Activated CD4-positive, alpha-beta T cell treated with anti-CD3 and anti-CD28 coated beads, Interleukin-2, amount 10 ng/mL, durations not matched to agents 24 days and 14 days (primary cell): ENCODE results near the gene MLST8. TPM values are rescaled to one million over a fixed set of nuclear protein-coding genes. Genes with fewer than 3 reads are reported as not detected.
A peak's percentile ranks its signal among the peaks of the same experiment; 100 is the strongest.
"Not testable (repeated sequence)": the region's sequence is repeated elsewhere in the genome, so short reads cannot be mapped to it uniquely, and the experiment has no call there.

Experiments used
- DNase-seq: peaks from one replicate; pipeline ENCODE4 v3.0.0; 2022
- H3K27ac Mint-ChIP-seq: one replicate; pipeline ENCODE4 v1.8.0; 2022; ENCODE audit warnings: mild to moderate bottlenecking, mixed read lengths
- H3K27me3 Mint-ChIP-seq: one replicate; pipeline ENCODE4 v1.8.0; 2022; ENCODE audit warnings: mixed read lengths
- H3K36me3 Mint-ChIP-seq: one replicate; pipeline ENCODE4 v1.8.0; 2022; ENCODE audit warnings: low read depth, mild to moderate bottlenecking, mixed read lengths
- H3K4me1 Mint-ChIP-seq: one replicate; pipeline ENCODE4 v1.8.0; 2021; ENCODE audit warnings: mixed read lengths
- H3K4me3 Mint-ChIP-seq: one replicate; pipeline ENCODE4 v1.8.0; 2022; ENCODE audit warnings: mild to moderate bottlenecking, moderate library complexity, mixed read lengths
- H3K9me3 Mint-ChIP-seq: one replicate; pipeline ENCODE4 v1.8.0; 2021; ENCODE audit warnings: mixed read lengths
- intact Hi-C: fragments of 100-400 bp; cut with micrococcal nuclease; formaldehyde crosslinking; loops from one replicate; pipeline ENCODE4 v1.15.1; 2023
- total RNA-seq: library from RNA; stranded (reverse); gene quantifications from 2 replicates; pipeline ENCODE4 v1.2.3, GENCODE V29; 2022

The MLST8 gene
- total RNA-seq, 1 donor from 2014 or later, result 65.2 TPM

DNA sequence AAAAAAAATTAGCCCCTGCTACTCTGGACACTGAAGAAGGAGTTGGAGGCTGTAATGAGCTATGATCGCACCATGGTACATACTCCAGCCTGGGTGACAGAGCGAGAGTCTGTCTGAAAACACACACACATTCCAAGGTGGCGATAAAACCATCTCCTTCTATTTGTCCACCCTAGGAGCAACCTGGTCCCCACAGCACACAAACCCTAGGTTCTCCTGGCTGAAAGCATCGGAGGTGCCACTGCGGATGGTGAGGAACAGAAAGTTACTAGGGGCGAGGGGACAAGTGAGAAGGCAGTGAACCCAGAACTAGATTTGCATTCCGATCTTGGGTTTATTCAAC is 47.5 kb downstream of the MLST8 start:
- H3K27me3 Mint-ChIP-seq, result no peaks in the 10 kb centered on the region
- no peaks in the 10 kb centered on the region for H3K9me3 Mint-ChIP-seq
- no peak for DNase-seq
- intact Hi-C loops, result loop anchor here (5.0 to 10.0 kb wide), 3 partner anchors 95 to 282 kb away; partner anchors contain the start of genes CEMP1, PDPK1, TRAF7 and ZNF598
- H3K4me3 Mint-ChIP-seq, result no peak overlapping the region
- peak overlapping the region; percentile 48 for H3K27ac Mint-ChIP-seq
- peaks cover 9% of the 10 kb centered on the region for H3K4me1 Mint-ChIP-seq
- H3K36me3 Mint-ChIP-seq, result peaks cover 48% of the 10 kb centered on the region

DNA sequence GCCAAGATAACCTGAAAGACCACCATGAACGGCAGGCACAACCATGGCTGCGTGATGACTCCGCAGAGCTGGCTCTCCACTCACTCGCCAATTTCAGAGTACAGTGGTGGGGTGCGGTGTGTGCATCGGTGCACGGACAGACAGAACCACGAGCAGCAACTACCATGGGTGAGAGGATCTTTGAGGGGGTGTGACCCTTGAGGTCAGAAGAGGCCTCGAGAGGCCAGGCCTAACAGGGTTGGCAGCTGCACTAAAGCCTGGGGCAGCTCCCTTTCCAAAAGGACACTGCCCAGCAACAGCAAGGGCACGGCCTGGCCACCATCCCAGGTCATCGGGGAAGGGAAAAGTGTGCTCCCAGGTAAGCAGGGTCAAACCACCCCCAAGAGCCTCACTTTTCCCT is 48.0 kb downstream of the MLST8 start:
- H3K27me3 Mint-ChIP-seq, result no peaks in the 10 kb centered on the region
- DNase-seq, result no peak
- peaks cover 9% of the 10 kb centered on the region for H3K4me1 Mint-ChIP-seq
- intact Hi-C loops, result loop anchor here (5.0 to 10.0 kb wide), 3 partner anchors 96 to 282 kb away; partner anchors contain the start of genes CEMP1, PDPK1, TRAF7 and ZNF598
- peaks cover 53% of the 10 kb centered on the region for H3K36me3 Mint-ChIP-seq
- H3K4me3 Mint-ChIP-seq, result no peak overlapping the region
- H3K27ac Mint-ChIP-seq, result peak overlapping the region; percentile 48
- no peaks in the 10 kb centered on the region for H3K9me3 Mint-ChIP-seq

DNA sequence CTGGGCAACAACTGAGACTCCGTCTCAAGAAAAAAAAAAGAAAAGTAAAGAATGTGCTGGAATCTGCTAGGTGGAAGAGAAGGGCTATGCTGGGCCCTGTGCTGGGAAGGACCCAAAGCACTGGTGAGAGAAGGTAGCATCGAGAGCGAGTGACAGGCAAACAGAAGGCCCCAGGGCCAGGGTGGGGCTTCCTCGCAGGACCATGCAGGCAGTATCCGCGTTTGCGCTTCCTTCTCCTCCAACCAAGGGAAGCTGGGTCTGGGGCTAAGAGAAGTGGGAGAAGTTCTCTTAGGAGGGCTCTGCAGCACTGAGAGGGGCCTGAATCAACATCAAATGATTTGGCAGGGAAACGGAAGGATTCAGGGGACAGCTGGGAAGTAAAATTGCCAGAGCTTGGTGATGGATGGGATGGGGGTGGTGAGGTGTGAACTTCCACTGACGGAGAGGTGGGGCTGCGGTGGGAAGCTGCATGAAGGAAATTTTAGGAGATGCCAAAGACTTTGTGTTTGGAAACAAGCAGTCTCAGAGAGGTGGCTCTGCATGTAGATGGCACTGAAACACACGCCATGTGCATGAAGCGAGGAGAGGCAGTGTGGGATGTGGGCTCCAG is 51.4 kb downstream of the MLST8 start:
- no peak for DNase-seq

DNA sequence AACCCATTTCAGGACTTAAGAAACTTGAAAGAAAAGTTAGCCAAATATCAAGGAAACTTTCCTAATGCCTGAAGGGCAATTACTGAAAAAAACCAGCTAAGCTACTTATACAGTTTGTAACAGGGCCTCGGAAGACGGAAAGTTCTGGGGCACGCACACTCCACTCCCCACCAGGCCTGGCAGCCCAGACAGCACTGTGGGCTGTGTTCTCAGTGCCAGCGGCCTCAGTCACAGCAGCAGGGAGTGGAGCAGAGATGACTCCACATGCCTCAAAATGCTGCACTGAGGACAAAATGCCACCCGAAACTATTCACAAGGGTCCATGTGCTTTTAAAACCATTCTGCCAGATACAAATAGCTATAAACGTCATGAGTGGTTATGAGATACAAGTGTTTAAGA is 52.5 kb downstream of the MLST8 start:
- no peaks in the 10 kb centered on the region for H3K9me3 Mint-ChIP-seq
- peaks cover 75% of the 10 kb centered on the region for H3K36me3 Mint-ChIP-seq
- peaks cover 7% of the 10 kb centered on the region for H3K4me1 Mint-ChIP-seq
- DNase-seq, result no peak
- no peak overlapping the region for H3K4me3 Mint-ChIP-seq
- no peaks in the 10 kb centered on the region for H3K27me3 Mint-ChIP-seq
- no peak overlapping the region for H3K27ac Mint-ChIP-seq
- intact Hi-C loops, result loop anchor here (10.0 kb wide), 1 partner anchor 277 kb away; the partner anchor contains the start of genes CEMP1 and PDPK1

More for the DNA sequence above, 51.4 kb downstream of the MLST8 start:
- Mint-ChIP-seq H3K27ac (no peak overlapping the region), H3K27me3 (no peaks in the 10 kb centered on the region), H3K9me3 (no peaks in the 10 kb centered on the region), H3K4me1 (peaks cover 4% of the 10 kb centered on the region), H3K4me3 (no peak overlapping the region), H3K36me3 (peaks cover 68% of the 10 kb centered on the region)
- intact Hi-C loops, result loop anchor here (10.0 kb wide), 1 partner anchor 278 kb away; the partner anchor contains the start of genes CEMP1 and PDPK1

DNA sequence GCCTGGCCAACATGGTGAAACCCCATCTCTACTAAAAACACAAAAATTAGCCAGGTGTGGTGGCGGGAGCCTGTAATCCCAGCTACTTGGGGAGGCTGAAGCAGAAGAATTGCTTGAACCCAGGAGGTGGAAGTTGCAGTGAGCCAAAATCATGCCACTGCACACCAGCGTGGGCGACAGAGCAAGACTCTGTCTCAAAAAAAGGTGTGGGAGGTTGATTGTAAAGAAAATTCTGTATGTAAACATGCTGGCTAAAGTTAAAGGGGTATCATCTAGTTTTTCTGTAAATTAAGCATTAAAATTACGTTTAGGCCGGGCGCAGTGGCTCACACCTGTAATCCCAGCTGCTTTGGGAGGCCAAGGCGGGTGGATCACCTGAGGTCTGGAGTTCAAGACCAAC is 53.3 kb downstream of the MLST8 start:
- H3K9me3 Mint-ChIP-seq, H3K27me3 Mint-ChIP-seq, H3K27ac Mint-ChIP-seq, DNase-seq, H3K4me3 Mint-ChIP-seq, H3K4me1 Mint-ChIP-seq: not testable (repeated sequence)
- intact Hi-C loops, result loop anchor here (10.0 kb wide), 1 partner anchor 276 kb away; the partner anchor contains the start of genes CEMP1 and PDPK1
- H3K36me3 Mint-ChIP-seq, result peaks cover 74% of the 10 kb centered on the region

Other genes starting within 250 kb of the MLST8 start
- gene NDUFB10, start 245.9 kb upstream of the MLST8 start, total RNA-seq, result 136 and 141 TPM in 2 replicates
- gene RPS2, start 240.6 kb upstream of the MLST8 start, total RNA-seq, result 3,359 and 3,401 TPM in 2 replicates
- 0.57 TPM in 1 of 2 replicates, not detected in the other for gene RNF151, start 238.6 kb upstream of the MLST8 start, total RNA-seq
- 81.4 and 87.5 TPM in 2 replicates for gene TBL3, start 233.4 kb upstream of the MLST8 start, total RNA-seq
- gene NOXO1, start 224.0 kb upstream of the MLST8 start, total RNA-seq, result 0.56 TPM in 1 of 2 replicates, not detected in the other
- 41.6 and 42.8 TPM in 2 replicates for gene GFER, start 221.3 kb upstream of the MLST8 start, total RNA-seq
- gene SYNGR3, start 215.5 kb upstream of the MLST8 start, total RNA-seq, result 18.1 and 20.2 TPM in 2 replicates
- 93.9 and 99.0 TPM in 2 replicates for gene ZNF598, start 195.6 kb upstream of the MLST8 start, total RNA-seq
- 6.9 and 7.0 TPM in 2 replicates for gene NPW, start 185.7 kb upstream of the MLST8 start, total RNA-seq
- gene NHERF2, start 178.6 kb upstream of the MLST8 start, total RNA-seq, result 1.3 and 1.8 TPM in 2 replicates
- 50.3 and 57.7 TPM in 2 replicates for gene NTHL1, start 157.6 kb upstream of the MLST8 start, total RNA-seq
- gene TSC2, start 157.5 kb upstream of the MLST8 start, total RNA-seq, result 98.8 and 99.8 TPM in 2 replicates
- 91.4 and 93.3 TPM in 2 replicates for gene PKD1, start 69.6 kb upstream of the MLST8 start, total RNA-seq
- 0.83 and 1.0 TPM in 2 replicates for gene RAB26, start 56.8 kb upstream of the MLST8 start, total RNA-seq
- 68.7 and 80.3 TPM in 2 replicates for gene TRAF7, start 49.7 kb upstream of the MLST8 start, total RNA-seq
- 2.2 and 2.3 TPM in 2 replicates for gene CASKIN1, start 8.8 kb upstream of the MLST8 start, total RNA-seq
- 22.2 and 23.1 TPM in 2 replicates for gene BRICD5, start 5.4 kb downstream of the MLST8 start, total RNA-seq
- gene PGP, start 9.4 kb downstream of the MLST8 start, total RNA-seq, result 38.7 and 38.9 TPM in 2 replicates
- 33.4 and 34.7 TPM in 2 replicates for gene E4F1, start 18.1 kb downstream of the MLST8 start, total RNA-seq
- gene DNASE1L2, start 31.0 kb downstream of the MLST8 start, total RNA-seq, result 1.7 and 2.1 TPM in 2 replicates
- 34.1 and 38.7 TPM in 2 replicates for gene ECI1, start 46.1 kb downstream of the MLST8 start, total RNA-seq
- 399 and 416 TPM in 2 replicates for gene RNPS1, start 62.7 kb downstream of the MLST8 start, total RNA-seq
- 8.3 and 9.2 TPM in 2 replicates for gene ABCA3, start 135.3 kb downstream of the MLST8 start, total RNA-seq
- gene CCNF, start 224.0 kb downstream of the MLST8 start, total RNA-seq, result 44.7 and 45.7 TPM in 2 replicates